Spleen (tissue), 7 donors: Measurements from ENCODE around the gene MTERF4.

Experiments used
- POLR2A ChIP-seq, 3 donors: fragments of 450-650 bp; IDR thresholded peaks; one replicate each; pipeline ENCODE4 v1.5.1; 2017; ENCODE audit warnings: antibody characterized with exemption in 3 of 3, mild to moderate bottlenecking in 1 of 3
- POLR2AphosphoS5 ChIP-seq, 3 donors: sonication (generic); formaldehyde crosslinking; IDR thresholded peaks; one replicate each; pipeline ENCODE4 v1.5.1; 2017; ENCODE audit warnings: antibody characterized with exemption in 3 of 3
- TF ChIP-seq, protein P1 (sequence below), 11 experiments: fragments of 200-600 bp in 7 of 11; fragments of 450-650 bp in 4 of 11; sonication (generic) in 4 of 11; IDR thresholded peaks in 8 of 11; conservative IDR thresholded peaks in 3 of 11; 1 replicate in 7 of 11; 2 replicates in 4 of 11; pipeline versions ENCODE4 v1.4.0 to v1.8.0; 2016 to 2021; ENCODE audit warnings: antibody characterized with exemption in 11 of 11, inconsistent platforms in 4 of 11, mild to moderate bottlenecking in 1 of 11
- donor health status: DM: no; HTN: no; CAD: no; lungs with moderate emphysema.
- donor health status: DM: no; HTN: no; CAD: no.
- donor health status: DM: no; HTN: no; CAD: no.

GRCh38 chr2:241094924-241095420, 7.1 kb downstream of the MTERF4 start:
- TF ChIP-seq, protein P1, sequence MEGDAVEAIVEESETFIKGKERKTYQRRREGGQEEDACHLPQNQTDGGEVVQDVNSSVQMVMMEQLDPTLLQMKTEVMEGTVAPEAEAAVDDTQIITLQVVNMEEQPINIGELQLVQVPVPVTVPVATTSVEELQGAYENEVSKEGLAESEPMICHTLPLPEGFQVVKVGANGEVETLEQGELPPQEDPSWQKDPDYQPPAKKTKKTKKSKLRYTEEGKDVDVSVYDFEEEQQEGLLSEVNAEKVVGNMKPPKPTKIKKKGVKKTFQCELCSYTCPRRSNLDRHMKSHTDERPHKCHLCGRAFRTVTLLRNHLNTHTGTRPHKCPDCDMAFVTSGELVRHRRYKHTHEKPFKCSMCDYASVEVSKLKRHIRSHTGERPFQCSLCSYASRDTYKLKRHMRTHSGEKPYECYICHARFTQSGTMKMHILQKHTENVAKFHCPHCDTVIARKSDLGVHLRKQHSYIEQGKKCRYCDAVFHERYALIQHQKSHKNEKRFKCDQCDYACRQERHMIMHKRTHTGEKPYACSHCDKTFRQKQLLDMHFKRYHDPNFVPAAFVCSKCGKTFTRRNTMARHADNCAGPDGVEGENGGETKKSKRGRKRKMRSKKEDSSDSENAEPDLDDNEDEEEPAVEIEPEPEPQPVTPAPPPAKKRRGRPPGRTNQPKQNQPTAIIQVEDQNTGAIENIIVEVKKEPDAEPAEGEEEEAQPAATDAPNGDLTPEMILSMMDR (IDR thresholded peaks at IDR 0.05 in 8 of 11, conservative IDR thresholded peaks at IDR 0.05 in 3 of 11) = no peak
- TF ChIP-seq POLR2A (IDR thresholded peaks at IDR 0.05) (no peak), POLR2AphosphoS5 (IDR thresholded peaks at IDR 0.05) (peak in 1 of 3 donors; percentile 35)
